IPS-15b (cell line): ENCODE measurements around the gene TMEM41B.
"Not testable (repeated sequence)": the region's sequence is repeated elsewhere in the genome, so short reads cannot be mapped to it uniquely, and the experiment has no call there.

Experiments used
- H3K27me3 ChIP-seq: one replicate; pipeline ENCODE4 v1.6.1; 2013; ENCODE audit warnings: low read length; ENCODE audit not compliant: control insufficient read depth, insufficient read depth
- H3K36me3 ChIP-seq: one replicate; pipeline ENCODE4 v1.6.1; 2013; ENCODE audit warnings: low read length; ENCODE audit not compliant: control insufficient read depth, insufficient read depth
- H3K4me1 ChIP-seq: one replicate; pipeline ENCODE4 v1.6.1; 2013; ENCODE audit warnings: mild to moderate bottlenecking, low read length; ENCODE audit not compliant: control insufficient read depth, insufficient read depth
- H3K4me3 ChIP-seq: one replicate; pipeline ENCODE4 v1.5.1; 2013; ENCODE audit warnings: low read depth, low read length
- H3K9ac ChIP-seq: one replicate; pipeline ENCODE4 v1.6.1; 2013; ENCODE audit warnings: low read depth, mild to moderate bottlenecking, low read length
- H3K9me3 ChIP-seq: one replicate; pipeline ENCODE4 v1.6.1; 2013; ENCODE audit warnings: mild to moderate bottlenecking, low read length; ENCODE audit not compliant: control insufficient read depth, insufficient read depth

Gene TMEM41B

DNA sequence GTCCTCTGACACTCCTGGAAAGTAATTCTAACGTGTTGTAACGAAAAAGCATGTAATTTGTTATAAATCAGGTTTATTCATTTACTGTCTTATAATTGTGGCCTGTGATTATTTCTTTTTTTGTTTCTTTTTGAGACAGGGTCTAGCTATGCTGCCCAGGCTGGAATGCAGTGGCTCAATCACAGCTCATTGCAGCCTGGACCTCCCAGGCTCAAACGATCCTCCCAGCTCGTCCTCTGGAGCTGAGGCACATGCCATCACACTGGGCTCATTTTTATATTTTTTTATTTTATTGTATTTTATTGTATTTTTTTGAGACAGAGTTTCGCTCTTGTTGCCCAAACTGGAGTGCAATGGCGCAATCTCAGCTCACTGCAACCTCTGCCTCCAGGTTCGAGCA is 65.1 kb downstream of the TMEM41B start:
- peaks cover 2% of the 10 kb centered on the region for H3K4me1 ChIP-seq
- no peak overlapping the region for H3K4me3 ChIP-seq
- no peaks in the 10 kb centered on the region for H3K27me3 ChIP-seq
- H3K36me3 ChIP-seq, result no peaks in the 10 kb centered on the region
- H3K9ac ChIP-seq, result no peak overlapping the region
- H3K9me3 ChIP-seq, result no peaks in the 10 kb centered on the region

DNA sequence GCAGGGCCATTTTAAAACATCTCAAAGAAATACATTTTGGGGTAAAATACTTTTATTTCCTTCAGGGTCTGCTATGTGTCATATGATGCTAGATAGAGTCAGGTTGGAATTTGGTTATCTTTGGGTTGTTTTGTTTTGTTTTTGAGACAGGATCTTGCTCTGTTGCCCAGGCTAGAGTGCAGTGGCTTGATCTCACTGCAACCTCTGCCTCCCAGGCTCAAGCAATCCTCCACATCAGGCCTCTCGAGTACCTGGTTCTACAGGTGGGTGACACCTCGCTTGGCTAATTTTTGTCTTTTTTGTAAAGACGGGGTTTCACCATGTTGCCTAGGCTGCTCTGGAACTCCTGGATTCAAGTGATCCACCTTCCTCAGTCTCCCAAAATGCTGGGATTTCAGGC is 66.5 kb downstream of the TMEM41B start:
- Histone ChIP-seq H3K9me3 (no peaks in the 10 kb centered on the region), H3K4me3 (no peak overlapping the region), H3K27me3 (no peaks in the 10 kb centered on the region), H3K36me3 (no peaks in the 10 kb centered on the region), H3K4me1 (peaks cover 2% of the 10 kb centered on the region), H3K9ac (no peak overlapping the region)

DNA sequence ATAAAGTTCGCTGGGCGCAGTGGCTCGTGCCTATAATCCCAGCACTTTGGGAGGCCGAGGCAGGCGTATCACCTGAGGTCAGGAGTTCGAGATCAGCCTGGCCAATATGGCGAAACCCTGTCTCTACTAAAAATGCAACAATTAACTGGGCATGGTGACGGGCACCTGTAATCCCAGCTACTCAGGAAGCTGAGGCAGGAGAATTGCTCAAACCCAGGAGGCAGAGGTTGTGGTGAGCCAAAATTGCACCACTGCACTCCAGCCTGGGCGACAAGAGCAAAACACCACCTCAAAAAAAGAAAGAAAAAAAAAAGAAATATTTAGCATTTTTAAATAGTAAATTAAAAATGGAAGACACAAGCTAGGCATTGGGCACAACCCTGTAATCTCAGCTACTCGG is 78.2 kb downstream of the TMEM41B start:
- not testable (repeated sequence) for H3K36me3 ChIP-seq, H3K27me3 ChIP-seq, H3K9me3 ChIP-seq, H3K4me3 ChIP-seq, H3K9ac ChIP-seq
- H3K4me1 ChIP-seq, result peaks cover 10% of the 10 kb centered on the region

DNA sequence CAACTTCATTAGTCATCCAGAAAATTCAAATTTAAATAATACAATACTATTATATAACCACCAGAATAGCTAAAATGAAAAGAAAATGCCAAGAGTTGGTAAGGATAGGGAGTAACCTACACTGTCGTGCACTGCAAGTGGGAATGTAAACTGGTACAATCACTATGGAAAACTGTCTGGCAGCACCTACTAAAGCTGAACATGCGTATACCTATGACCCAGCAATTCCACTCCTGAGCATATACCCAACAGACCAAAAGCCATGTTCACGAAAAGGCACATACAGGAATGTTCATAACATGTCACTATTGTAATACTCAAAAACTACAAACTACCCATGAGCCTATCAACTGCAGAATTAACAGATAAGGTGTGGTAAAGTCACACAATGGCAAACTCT is 81.9 kb downstream of the TMEM41B start:
- Histone ChIP-seq H3K4me1 (peaks cover 34% of the 10 kb centered on the region), H3K4me3 (no peak overlapping the region), H3K27me3 (no peaks in the 10 kb centered on the region), H3K9ac (no peak overlapping the region), H3K9me3 (peaks cover 4% of the 10 kb centered on the region), H3K36me3 (no peaks in the 10 kb centered on the region)

DNA sequence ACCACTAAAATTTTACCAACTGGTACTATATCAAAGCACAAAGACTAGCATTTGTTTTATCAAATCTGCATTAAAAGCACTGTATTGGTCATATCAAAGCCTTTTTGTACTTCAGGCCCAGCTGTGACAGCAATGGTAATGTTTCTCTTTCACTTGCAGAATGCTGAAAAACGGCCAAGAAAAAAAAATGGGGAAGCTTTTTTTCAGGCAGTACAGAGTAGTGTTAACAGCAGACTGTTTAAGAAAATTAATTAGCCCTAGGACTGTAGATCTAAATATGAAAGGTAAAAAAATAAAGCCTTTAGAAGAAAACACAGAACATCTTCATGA is 82.6 kb downstream of the TMEM41B start:
- H3K9ac ChIP-seq, result no peak overlapping the region
- no peak overlapping the region for H3K4me3 ChIP-seq
- H3K27me3 ChIP-seq, result no peaks in the 10 kb centered on the region
- H3K9me3 ChIP-seq, result peaks cover 4% of the 10 kb centered on the region
- H3K4me1 ChIP-seq, result peaks cover 34% of the 10 kb centered on the region
- no peaks in the 10 kb centered on the region for H3K36me3 ChIP-seq
